Duodenal mucosa (tissue), 2 donors: ENCODE results near the gene LMO1.

ENCODE experiments used
- H3K27ac ChIP-seq: one replicate; pipeline ENCODE4 v1.7.0; 2013; ENCODE audit warnings: low read depth, low read length
- H3K27me3 ChIP-seq, 2 donors: one replicate each; pipeline ENCODE4 v1.7.0; 2013; ENCODE audit warnings: low read length in 2 of 2, control low read depth in 1 of 2; ENCODE audit not compliant: insufficient read depth in 2 of 2, control insufficient read depth in 1 of 2
- H3K36me3 ChIP-seq, 2 donors: one replicate each; pipeline ENCODE4 v1.7.0; 2013; ENCODE audit warnings: low read length in 2 of 2, control low read depth in 1 of 2; ENCODE audit not compliant: insufficient read depth in 2 of 2, control insufficient read depth in 1 of 2
- H3K4me1 ChIP-seq, 2 donors: one replicate each; pipeline ENCODE4 v1.7.0; 2013; ENCODE audit warnings: low read length in 2 of 2, control low read depth in 1 of 2; ENCODE audit not compliant: insufficient read depth in 2 of 2, control insufficient read depth in 1 of 2
- H3K4me3 ChIP-seq, 2 donors: one replicate each; pipeline ENCODE4 v1.7.0; 2013; ENCODE audit warnings: low read length in 2 of 2, low read depth in 1 of 2
- H3K9ac ChIP-seq, 2 donors: one replicate each; pipeline ENCODE4 v1.7.0; 2013; ENCODE audit warnings: low read length in 2 of 2, low read depth in 1 of 2
- H3K9me3 ChIP-seq, 2 donors: one replicate each; pipeline ENCODE4 v1.7.0; 2013; ENCODE audit warnings: low read length in 2 of 2, control low read depth in 1 of 2; ENCODE audit not compliant: control insufficient read depth in 1 of 2

LMO1 gene

DNA sequence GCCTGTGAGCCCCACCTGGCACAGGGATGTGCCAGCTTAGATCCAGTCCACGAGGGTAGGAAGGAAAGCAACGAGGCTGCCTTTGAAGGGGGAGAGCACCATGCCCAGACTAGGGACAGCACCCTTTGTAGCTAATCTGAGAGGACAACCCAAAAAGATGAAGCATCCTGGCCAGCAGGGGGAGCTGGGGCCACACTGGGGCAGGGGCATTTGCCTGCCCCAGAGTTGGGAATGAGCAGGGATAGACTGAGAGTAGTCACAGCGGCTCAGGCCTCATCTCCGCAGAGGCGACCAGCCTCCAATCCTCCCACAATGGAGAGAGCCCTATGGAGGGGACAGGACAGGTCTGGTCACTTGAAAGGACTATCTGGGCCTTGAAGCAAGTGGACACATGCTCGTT lies 16.4 kb downstream of the LMO1 start:
- Histone ChIP-seq H3K4me3 (no peak overlapping the region), H3K4me1 (no peaks in the 10 kb centered on the region), H3K9ac (no peak overlapping the region), H3K9me3 (no peaks in the 10 kb centered on the region), H3K27ac (no peak overlapping the region), H3K36me3 (no peaks in the 10 kb centered on the region), H3K27me3 (no peaks in the 10 kb centered on the region)

DNA sequence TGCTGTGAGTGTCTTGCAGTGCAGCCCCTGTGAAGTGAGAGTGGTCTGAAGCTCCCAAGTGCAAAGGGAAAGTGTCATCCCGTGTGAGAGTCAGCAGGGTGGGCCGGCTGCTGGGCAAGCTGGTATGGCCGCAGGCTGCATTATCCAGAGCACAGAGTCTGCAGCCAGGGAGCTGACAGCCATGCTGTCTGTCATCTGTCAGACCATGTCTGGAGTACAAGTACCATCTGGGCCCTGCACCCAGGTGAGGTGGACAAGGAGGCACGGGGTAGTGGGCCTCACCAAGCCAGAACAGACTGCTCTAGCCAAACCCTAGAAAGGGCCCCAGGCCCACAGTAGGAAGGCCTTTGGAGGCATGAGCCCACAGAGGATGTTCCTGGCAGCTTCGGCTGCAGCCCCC lies 20.2 kb downstream of the LMO1 start:
- H3K9ac ChIP-seq = no peak overlapping the region
- H3K27ac ChIP-seq = no peak overlapping the region
- H3K27me3 ChIP-seq = peaks cover 0 to 6% of the 10 kb centered on the region in 2 donors
- H3K4me3 ChIP-seq = no peak overlapping the region
- H3K9me3 ChIP-seq = no peaks in the 10 kb centered on the region
- no peaks in the 10 kb centered on the region for H3K4me1 ChIP-seq
- H3K36me3 ChIP-seq = no peaks in the 10 kb centered on the region

DNA sequence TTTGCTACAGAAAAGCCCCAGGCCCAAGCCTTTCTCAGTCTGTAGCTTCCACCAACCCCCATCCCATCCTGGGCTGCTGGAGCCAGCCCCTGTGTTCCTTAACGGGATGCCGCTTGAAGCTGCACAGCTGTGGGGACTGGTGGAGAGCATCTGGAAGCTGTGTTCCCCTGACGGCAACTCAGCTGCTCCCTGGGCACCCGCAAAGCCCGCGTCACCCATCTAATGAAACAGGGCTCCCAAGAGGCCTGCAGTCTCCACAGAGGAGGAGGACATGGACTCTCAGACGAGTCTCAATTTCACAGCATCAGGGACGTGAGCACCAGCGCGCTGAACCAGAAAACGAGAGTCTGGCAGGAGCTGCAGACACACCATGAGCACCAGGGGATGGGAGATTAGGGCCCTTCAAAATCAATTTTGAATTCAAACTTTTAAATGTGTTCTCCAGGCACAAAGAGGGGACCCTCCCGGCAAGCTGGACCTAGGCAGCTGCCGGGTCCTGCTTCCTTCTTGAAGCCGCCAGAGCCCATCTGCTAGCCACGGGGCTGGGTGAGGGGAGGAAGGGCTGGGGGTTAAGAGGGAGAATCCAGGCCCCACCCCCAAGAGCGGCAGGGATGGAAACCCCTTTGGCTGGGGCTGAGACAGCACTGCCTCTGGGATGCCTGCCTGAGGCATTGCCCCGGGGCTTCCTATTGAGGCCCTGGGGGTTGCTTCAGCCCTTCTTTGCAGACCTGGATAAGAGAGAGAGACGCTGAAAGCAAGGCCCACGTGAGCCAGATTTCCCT lies 21.0 kb downstream of the LMO1 start:
- H3K4me1 ChIP-seq = no peaks in the 10 kb centered on the region
- no peaks in the 10 kb centered on the region for H3K9me3 ChIP-seq
- H3K27ac ChIP-seq = no peak overlapping the region
- peaks cover 0 to 6% of the 10 kb centered on the region in 2 donors for H3K27me3 ChIP-seq
- H3K4me3 ChIP-seq = no peak overlapping the region
- no peaks in the 10 kb centered on the region for H3K36me3 ChIP-seq
- H3K9ac ChIP-seq = no peak overlapping the region

DNA sequence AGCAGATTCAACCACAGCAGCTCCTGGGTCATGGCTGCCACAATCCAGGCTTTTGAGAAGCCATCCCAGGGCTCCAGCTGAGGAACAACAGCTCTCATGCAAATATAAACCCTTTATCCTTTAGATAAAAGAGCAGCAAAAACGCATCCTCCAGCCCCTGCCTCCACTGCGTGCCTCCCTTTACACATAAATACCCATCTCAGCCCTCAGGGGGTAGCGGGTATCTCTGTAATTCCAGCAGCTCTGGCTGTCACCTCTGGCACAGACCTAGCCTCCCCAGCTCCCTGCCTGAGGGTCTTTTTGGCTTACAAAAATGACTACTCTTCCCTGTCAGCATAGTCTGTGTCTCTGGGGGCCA lies 21.6 kb downstream of the LMO1 start:
- Histone ChIP-seq H3K9ac (no peak overlapping the region), H3K27ac (no peak overlapping the region), H3K36me3 (no peaks in the 10 kb centered on the region), H3K27me3 (peaks cover 0 to 6% of the 10 kb centered on the region in 2 donors), H3K4me1 (no peaks in the 10 kb centered on the region), H3K4me3 (no peak overlapping the region), H3K9me3 (no peaks in the 10 kb centered on the region)

DNA sequence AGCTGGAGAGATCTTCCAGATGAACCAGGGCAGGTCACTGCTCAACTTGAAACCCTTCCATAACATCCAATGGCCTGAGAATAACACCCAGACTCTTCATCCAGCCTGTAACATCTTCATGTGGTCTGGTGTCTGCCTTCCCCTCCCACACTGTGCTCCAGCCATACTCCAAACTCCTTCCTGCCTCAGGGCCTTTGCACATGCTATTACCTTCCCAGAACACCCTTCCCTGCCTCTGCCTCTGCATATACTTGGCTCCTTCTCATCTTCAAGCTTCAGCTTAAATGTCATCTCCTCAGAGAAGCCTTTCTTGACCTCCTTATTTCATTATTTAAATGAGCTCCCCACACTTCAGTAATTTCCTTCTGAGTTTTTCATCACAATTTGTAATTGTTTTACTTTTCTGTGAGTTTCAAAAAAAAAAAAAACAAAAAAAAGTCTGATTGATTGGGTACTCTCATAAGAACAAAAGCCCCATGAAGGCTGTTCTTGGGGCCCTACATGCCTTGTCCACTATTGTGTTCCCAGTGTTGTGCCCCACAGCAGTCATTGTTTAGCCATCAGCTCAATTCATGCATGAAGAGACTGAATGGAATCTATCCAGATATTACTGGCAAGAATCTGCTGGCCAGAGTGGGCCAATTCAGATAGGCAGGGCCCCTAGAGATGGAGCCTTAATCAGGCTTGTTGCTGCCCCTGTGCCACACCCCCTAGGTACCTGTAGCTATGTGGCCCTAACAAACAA lies 22.1 kb downstream of the LMO1 start:
- H3K4me3 ChIP-seq = no peak overlapping the region
- H3K36me3 ChIP-seq = no peaks in the 10 kb centered on the region
- H3K9me3 ChIP-seq = no peaks in the 10 kb centered on the region
- H3K27me3 ChIP-seq = peaks cover 0 to 6% of the 10 kb centered on the region in 2 donors
- H3K4me1 ChIP-seq = no peaks in the 10 kb centered on the region
- no peak overlapping the region for H3K27ac ChIP-seq
- H3K9ac ChIP-seq = no peak overlapping the region

DNA sequence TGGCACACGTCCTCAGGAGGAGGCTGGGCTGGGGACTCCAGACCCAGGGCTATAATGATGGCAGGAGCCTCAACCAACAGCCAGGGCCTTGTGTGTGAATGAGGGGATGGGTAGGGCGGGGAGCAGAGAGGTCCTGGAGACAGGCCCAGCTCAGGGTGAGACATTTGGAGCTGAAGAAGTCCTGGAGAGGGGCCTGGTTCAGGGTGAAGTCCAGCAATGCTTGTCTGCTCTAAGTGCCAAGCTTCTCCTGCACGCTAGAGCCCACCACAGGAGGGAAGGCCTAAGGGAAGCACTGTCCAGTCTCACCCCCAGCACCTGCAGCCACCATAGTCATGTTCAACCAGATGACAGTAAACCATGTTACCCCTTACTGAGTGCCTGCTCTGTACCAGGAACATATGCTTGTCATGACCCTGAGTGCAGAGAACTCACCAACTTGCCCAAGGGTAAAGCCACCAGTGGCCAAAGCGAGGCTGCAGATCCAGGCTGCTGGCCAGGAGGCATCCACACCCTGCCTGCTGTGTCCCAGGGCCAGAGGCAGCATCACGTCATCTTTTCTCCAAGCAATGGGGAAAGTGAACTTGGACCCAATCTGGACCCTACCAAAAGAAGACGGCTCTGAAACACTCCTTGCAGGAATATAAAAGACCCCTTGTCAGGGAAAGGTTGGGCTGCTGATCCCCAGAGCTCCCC lies 24.0 kb downstream of the LMO1 start:
- no peaks in the 10 kb centered on the region for H3K9me3 ChIP-seq
- H3K36me3 ChIP-seq = no peaks in the 10 kb centered on the region
- H3K27me3 ChIP-seq = peaks cover 0 to 6% of the 10 kb centered on the region in 2 donors
- H3K4me1 ChIP-seq = no peaks in the 10 kb centered on the region
- H3K27ac ChIP-seq = no peak overlapping the region
- H3K9ac ChIP-seq = no peak overlapping the region
- H3K4me3 ChIP-seq = no peak overlapping the region

DNA sequence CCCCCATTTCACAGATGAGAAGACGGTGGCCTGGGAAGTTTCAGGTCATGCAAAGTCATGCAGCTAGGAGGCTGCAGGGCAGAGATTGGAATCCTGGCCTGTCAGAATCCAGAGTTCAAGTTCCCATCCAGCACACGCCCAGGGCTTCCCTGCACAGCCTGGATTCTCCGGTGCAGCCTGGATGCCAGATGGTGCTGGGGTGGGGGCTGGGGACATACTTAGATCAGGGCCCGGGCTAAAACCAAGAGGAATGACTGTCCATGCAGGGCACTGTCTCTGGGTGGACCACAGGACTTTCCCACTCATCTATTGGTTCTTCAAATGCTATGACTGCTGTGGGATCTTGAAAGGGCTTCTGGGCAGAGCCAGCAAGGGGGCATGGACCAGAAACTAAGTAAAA lies 24.6 kb downstream of the LMO1 start:
- peaks cover 0 to 6% of the 10 kb centered on the region in 2 donors for H3K27me3 ChIP-seq
- no peaks in the 10 kb centered on the region for H3K4me1 ChIP-seq
- no peaks in the 10 kb centered on the region for H3K36me3 ChIP-seq
- no peak overlapping the region for H3K4me3 ChIP-seq
- H3K9ac ChIP-seq = no peak overlapping the region
- H3K9me3 ChIP-seq = no peaks in the 10 kb centered on the region
- H3K27ac ChIP-seq = no peak overlapping the region

DNA sequence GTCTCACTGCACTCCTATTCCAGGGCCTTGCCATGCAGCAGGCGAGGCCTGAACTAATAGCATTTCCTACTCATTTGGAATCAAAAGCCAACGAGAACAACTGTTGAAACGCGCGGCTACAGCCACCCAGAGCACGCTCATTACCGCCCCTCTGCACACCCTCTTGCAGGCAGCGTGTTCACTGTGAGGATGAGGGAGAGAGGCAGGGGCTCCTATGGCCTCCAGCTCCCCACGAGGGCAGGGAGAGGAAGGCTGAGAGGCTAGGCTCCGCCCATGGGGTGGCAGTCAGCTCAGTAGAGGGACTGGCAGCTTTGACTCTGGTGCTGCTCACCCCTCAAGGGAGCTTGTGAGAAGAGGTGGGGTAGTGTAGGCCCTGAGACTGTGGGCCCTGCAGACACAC lies 26.2 kb downstream of the LMO1 start:
- Histone ChIP-seq H3K27ac (no peak overlapping the region), H3K9ac (no peak overlapping the region), H3K27me3 (peaks cover 0 to 6% of the 10 kb centered on the region in 2 donors), H3K9me3 (no peaks in the 10 kb centered on the region), H3K36me3 (no peaks in the 10 kb centered on the region), H3K4me3 (no peak overlapping the region), H3K4me1 (no peaks in the 10 kb centered on the region)

DNA sequence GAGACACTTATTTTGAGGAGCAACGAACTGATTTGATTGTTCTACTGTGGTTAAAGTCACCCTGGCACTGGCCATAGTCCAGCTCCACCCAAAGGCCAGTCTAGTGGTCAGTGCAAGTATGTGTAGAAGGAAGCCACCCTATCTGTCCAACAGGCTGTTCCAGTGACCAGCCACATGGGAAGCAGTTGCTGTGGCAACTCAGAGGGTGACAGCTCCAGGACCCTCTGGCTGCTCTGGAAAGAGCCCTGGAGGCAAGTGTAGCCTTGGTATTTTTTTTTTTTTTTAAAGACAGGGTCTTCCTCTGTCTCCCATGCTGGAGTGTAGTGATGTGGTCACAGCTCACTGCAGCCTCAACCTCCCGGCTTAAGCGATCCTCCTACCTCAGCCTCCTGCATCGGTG lies 27.8 kb downstream of the LMO1 start:
- H3K36me3 ChIP-seq = no peaks in the 10 kb centered on the region
- no peak overlapping the region for H3K27ac ChIP-seq
- peaks cover 0 to 2% of the 10 kb centered on the region in 2 donors for H3K27me3 ChIP-seq
- H3K4me1 ChIP-seq = no peaks in the 10 kb centered on the region
- H3K4me3 ChIP-seq = no peak overlapping the region
- H3K9ac ChIP-seq = no peak overlapping the region
- no peaks in the 10 kb centered on the region for H3K9me3 ChIP-seq

DNA sequence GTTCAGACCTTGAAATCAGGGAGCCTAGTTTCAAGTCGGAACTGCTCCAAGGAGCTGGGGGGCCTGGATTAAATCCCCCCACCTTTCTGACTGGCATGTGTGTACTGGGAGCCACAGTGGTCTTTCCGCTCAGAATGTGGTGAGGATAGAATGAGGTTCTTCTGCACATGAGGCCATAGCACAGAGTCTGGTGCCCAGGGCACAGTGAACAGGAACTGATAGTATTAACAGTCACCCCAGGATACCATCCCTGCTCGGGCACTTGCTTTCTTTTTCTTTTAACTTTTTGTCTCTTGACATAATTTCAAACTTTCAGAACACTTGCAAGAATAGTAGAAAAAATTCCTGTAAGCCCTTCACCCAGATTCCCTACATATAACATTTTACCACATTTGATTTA lies 28.8 kb downstream of the LMO1 start:
- no peak overlapping the region for H3K27ac ChIP-seq
- no peak overlapping the region for H3K9ac ChIP-seq
- no peaks in the 10 kb centered on the region for H3K27me3 ChIP-seq
- no peaks in the 10 kb centered on the region for H3K9me3 ChIP-seq
- no peak overlapping the region for H3K4me3 ChIP-seq
- H3K36me3 ChIP-seq = no peaks in the 10 kb centered on the region
- no peaks in the 10 kb centered on the region for H3K4me1 ChIP-seq
